RWPE2 (cell line): ENCODE results near the gene FCGR1A.
"Not testable (repeated sequence)": the region's sequence is repeated elsewhere in the genome, so short reads cannot be mapped to it uniquely, and the experiment has no call there.

Experiments
- ATAC-seq: fragments of 200-7000 bp; cut with Tn5 transposase; 3 replicates; pipeline ENCODE4 v1.9.1; 2021; ENCODE audit warnings: low read depth
- DNase-seq: peaks from one replicate; pipeline ENCODE4 v3.0.0-alpha.2; 2020; ENCODE audit warnings: low spot score
- H3K27ac ChIP-seq: fragments of 450-650 bp; 2 replicates; pipeline ENCODE4 v1.5.1; 2017; ENCODE audit warnings: mild to moderate bottlenecking; ENCODE audit not compliant: poor library complexity, severe bottlenecking
- H3K27me3 ChIP-seq: fragments of 250-450 bp; sonication (Bioruptor Pico); 2 replicates; pipeline ENCODE4 v1.5.1; 2021; ENCODE audit warnings: mild to moderate bottlenecking, moderate library complexity; ENCODE audit not compliant: insufficient read depth, poor library complexity, severe bottlenecking
- H3K36me3 ChIP-seq: fragments of 250-450 bp; sonication (Bioruptor Pico); 2 replicates; pipeline ENCODE4 v1.5.1; 2020; ENCODE audit warnings: low read depth, mild to moderate bottlenecking, moderate library complexity
- H3K4me1 ChIP-seq: fragments of 250-450 bp; sonication (Bioruptor Pico); 2 replicates; pipeline ENCODE4 v1.5.1; 2021; ENCODE audit warnings: mild to moderate bottlenecking, moderate library complexity; ENCODE audit not compliant: insufficient read depth, poor library complexity, severe bottlenecking
- H3K4me3 ChIP-seq: fragments of 250-450 bp; sonication (Bioruptor Pico); 2 replicates; pipeline ENCODE4 v1.5.1; 2021; ENCODE audit warnings: mild to moderate bottlenecking, moderate library complexity; ENCODE audit not compliant: severe bottlenecking
- H3K9me3 ChIP-seq: fragments of 250-450 bp; sonication (Bioruptor Pico); 2 replicates; pipeline ENCODE4 v1.5.1; 2021; ENCODE audit warnings: mild to moderate bottlenecking, moderate library complexity; ENCODE audit not compliant: severe bottlenecking

The FCGR1A gene

DNA sequence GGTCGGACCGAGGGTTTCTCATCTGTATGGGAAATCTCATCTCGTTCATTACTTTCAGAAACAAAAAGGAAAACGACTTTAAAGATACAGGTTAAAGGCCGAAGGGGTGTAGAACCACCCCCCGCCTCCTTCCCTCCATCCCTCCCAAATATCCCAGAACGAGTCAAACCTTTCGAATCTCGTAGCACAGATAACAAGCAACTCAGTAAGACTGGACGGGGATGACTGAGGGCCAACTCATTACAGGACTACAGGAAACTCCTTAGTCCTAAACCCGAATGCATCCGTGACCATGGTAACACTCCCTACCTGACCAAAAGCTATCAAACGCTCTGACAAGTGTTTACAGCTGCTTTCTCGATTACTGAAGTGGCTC is 29.0 kb downstream of the FCGR1A start:
- H3K36me3 ChIP-seq, H3K4me1 ChIP-seq, DNase-seq, H3K27me3 ChIP-seq, H3K9me3 ChIP-seq: not testable (repeated sequence)
- Histone ChIP-seq H3K27ac (peak overlapping the region; percentile 70), H3K4me3 (peak overlapping the region; percentile 14)
- ATAC-seq = peak; percentile 28

- peak; percentile 57 for DNase-seq
- H3K4me3 ChIP-seq = peak overlapping the region; percentile 45
Measured at GRCh38 chr1:149811890-149812829, 29.7 kb downstream of the FCGR1A start.

DNA sequence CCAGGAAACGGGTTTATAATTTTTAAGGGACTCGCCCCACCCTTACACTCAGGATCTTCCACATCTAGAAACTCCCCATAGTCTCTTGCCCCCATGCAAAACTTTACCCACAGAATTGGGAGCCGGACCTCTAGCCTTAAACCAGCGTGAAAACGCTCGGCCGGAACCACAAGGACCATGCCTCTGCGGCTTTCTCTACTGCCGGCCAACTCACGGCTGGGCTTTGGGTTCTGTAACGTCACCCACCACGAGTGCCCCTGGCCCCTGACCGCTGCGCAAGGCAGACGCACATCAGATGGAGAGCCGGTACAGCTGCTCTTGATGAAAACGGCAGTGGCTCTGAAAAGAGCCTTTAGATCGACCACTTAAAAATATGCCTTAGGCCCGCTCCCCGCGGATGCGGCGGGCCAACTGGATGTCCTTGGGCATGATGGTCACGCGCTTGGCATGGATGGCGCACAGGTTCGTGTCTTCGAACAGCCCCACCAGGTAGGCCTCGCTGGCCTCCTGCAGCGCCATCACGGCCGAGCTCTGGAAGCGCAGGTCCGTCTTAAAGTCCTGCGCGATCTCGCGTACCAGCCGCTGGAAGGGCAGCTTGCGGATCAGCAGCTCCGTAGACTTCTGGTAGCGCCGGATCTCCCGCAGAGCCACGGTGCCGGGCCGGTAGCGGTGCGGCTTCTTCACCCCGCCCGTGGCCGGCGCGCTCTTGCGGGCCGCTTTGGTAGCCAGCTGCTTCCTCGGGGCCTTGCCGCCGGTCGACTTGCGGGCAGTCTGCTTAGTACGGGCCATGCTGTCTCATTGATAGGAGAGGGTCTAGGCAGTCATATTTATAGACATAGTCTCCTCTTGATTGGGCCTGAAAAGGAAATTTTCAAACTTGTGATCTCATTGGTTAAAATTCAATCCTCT is 30.7 kb downstream of the FCGR1A start:
- not testable (repeated sequence) for H3K9me3 ChIP-seq, DNase-seq, H3K27me3 ChIP-seq, H3K36me3 ChIP-seq, H3K4me1 ChIP-seq
- ATAC-seq = peak; percentile 48
- Histone ChIP-seq H3K4me3 (peak overlapping the region; percentile 54), H3K27ac (peak overlapping the region; percentile 70)

More at GRCh38 chr1:149811890-149812829, 29.7 kb downstream of the FCGR1A start:
- peak; percentile 77 for ATAC-seq
- H3K27me3 ChIP-seq, H3K9me3 ChIP-seq, H3K4me1 ChIP-seq, H3K36me3 ChIP-seq: not testable (repeated sequence)
- peak overlapping the region; percentile 70 for H3K27ac ChIP-seq

DNA sequence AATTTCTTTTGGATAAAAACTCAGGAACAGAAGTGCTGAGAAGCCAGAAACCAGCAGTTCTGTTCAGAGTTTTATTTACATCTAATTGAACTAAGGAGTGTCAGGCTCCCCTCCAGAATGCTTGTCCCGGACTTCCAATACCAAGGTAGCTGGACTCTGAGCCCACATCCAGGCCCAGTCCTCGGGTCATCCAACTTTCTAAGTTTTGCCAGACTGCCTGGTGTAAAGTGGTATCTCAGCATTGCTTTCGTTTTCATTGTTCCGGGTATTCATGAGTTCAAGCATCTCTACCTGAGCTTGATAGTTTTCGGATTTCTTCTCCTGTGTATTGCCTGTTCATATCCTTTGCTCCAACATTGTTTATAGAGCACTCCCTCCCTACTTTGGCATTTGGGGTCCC is 37.9 kb downstream of the FCGR1A start:
- H3K9me3 ChIP-seq, ATAC-seq, H3K4me1 ChIP-seq, H3K27ac ChIP-seq, DNase-seq, H3K27me3 ChIP-seq, H3K36me3 ChIP-seq, H3K4me3 ChIP-seq: not testable (repeated sequence)

GRCh38 chr1:149826555-149826954 is 44.1 kb downstream of the FCGR1A start:
- H3K4me3 ChIP-seq, H3K36me3 ChIP-seq, ATAC-seq, H3K4me1 ChIP-seq, DNase-seq, H3K9me3 ChIP-seq, H3K27ac ChIP-seq, H3K27me3 ChIP-seq: not testable (repeated sequence)

GRCh38 chr1:149831764-149832315 is 49.3 kb downstream of the FCGR1A start:
- H3K4me3 ChIP-seq, H3K27me3 ChIP-seq, H3K27ac ChIP-seq, H3K36me3 ChIP-seq, H3K9me3 ChIP-seq, DNase-seq, H3K4me1 ChIP-seq: not testable (repeated sequence)
- ATAC-seq = peak; percentile 15

DNA sequence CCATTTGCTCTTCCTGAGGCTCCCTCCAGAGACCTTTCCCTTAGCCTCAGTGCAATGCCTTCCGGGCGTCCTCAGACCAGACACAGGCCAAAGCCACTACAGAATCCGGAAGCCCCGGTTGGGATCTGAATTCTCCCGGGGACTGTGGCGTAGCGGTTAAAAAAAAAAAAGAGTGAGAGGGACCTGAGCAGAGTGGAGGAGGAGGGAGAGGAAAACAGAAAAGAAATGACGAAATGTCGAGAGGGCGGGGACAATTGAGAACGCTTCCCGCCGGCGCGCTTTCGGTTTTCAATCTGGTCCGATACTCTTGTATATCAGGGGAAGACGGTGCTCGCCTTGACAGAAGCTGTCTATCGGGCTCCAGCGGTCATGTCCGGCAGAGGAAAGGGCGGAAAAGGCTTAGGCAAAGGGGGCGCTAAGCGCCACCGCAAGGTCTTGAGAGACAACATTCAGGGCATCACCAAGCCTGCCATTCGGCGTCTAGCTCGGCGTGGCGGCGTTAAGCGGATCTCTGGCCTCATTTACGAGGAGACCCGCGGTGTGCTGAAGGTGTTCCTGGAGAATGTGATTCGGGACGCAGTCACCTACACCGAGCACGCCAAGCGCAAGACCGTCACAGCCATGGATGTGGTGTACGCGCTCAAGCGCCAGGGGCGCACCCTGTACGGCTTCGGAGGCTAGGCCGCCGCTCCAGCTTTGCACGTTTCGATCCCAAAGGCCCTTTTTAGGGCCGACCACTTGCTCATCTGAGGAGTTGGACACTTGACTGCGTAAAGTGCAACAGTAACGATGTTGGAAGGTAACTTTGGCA is 50.0 kb downstream of the FCGR1A start:
- not testable (repeated sequence) for H3K36me3 ChIP-seq, DNase-seq, H3K4me3 ChIP-seq, H3K27ac ChIP-seq, H3K27me3 ChIP-seq, H3K9me3 ChIP-seq, H3K4me1 ChIP-seq
- peak; percentile 63 for ATAC-seq

- not testable (repeated sequence) for H3K9me3 ChIP-seq, DNase-seq, H3K27me3 ChIP-seq, H3K27ac ChIP-seq, H3K4me3 ChIP-seq, H3K4me1 ChIP-seq, H3K36me3 ChIP-seq
- peak; percentile 1; the same call in 1 of the 3 replicates for ATAC-seq
Measured at GRCh38 chr1:149833144-149833543, 50.6 kb downstream of the FCGR1A start.

- peak; percentile 19 for ATAC-seq
- not testable (repeated sequence) for DNase-seq, H3K4me3 ChIP-seq, H3K9me3 ChIP-seq, H3K27ac ChIP-seq, H3K27me3 ChIP-seq
- peaks cover 15% of the 10 kb centered on the region for H3K36me3 ChIP-seq
- H3K4me1 ChIP-seq = peaks cover 17% of the 10 kb centered on the region
Measured at GRCh38 chr1:149841149-149841548, 58.7 kb downstream of the FCGR1A start.
